GM18520 (cell line): Measurements from ENCODE around the gene C4B.

ENCODE experiments used
- ATAC-seq: cut with Tn5 transposase; IDR thresholded peaks from one replicate; pipeline ENCODE4 v1.9.1; 2021; ENCODE audit not compliant: unreplicated experiment

C4B gene

DNA sequence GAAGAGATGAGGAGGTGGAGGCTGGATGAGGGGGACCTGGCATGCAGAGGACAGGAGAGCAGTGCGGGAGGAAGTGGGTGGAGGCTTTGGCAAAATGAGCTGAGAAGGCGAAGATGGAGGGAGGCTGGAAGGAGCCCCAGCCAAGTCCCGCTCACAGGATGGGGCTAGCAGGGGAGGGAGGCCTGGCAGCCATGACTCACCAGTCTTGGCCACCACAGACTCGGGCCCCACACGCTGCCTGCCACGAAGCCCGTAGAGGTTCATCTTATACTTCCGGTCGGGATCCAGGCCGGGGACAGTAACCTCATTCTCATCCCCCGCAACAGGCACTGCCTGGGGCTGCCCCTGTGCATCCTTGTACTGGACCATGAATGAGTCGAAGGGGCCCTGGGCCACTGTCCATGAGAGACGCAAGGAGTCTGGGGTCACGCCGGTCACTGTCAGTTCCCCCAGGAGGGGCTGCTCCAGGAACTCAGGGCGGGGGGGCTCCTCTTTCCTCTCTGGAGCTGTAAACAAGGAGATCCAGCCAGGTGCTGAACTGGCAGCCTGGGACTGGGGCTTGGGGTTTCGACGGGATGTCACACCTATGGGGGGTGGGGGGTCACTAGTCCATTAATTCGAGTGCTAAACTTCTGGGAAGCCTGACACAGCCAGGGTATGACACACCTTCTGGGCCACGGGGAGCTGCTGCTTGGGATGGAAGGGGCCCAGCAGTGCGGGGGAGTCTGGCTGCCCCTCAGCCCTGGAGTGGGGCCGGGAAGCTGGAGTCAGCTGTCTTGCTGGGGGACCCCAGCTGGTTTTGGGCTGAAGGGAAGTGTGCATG lies 66.8 kb downstream of the C4B start:
- ATAC-seq, result no peak

DNA sequence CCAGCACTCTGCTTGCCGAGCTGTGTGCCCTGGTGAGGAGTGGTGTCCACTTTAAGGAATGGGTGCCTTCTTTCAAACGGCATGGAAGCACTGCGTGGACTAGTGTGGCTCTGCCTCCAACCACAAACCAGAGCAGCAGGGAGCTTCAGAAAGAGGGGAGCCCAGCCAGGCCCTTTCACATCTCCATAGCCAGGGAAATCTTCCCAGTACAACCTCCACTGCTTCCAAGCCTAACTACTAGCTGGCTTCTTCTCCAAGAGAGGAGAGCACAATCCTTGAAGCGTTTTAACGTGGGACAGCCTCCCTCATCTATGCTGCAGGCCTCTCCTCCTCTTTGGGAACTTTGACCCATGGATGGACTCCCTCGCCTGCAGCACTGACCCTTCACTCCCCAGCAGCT lies 67.9 kb downstream of the C4B start:
- ATAC-seq, result no peak

DNA sequence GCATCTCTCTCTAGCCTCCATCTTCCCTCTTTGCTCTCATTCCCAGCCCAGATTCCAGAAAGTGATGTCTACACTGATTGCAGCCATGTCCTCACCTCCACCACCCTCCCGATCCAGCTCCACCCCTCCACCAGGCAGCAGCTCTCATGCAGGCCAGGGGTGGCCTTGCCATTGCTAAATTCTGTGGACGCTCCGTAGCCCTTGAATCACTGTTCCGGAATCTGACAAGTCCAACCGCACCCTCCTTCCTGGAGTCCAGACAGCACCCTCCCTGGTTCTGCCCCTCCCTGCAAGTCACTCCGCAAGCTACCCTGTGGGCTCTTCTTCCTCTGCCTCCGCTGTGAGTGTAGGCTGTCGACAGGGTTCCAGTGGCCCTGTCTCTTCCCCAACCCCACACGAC lies 68.3 kb downstream of the C4B start:
- ATAC-seq, result no peak

DNA sequence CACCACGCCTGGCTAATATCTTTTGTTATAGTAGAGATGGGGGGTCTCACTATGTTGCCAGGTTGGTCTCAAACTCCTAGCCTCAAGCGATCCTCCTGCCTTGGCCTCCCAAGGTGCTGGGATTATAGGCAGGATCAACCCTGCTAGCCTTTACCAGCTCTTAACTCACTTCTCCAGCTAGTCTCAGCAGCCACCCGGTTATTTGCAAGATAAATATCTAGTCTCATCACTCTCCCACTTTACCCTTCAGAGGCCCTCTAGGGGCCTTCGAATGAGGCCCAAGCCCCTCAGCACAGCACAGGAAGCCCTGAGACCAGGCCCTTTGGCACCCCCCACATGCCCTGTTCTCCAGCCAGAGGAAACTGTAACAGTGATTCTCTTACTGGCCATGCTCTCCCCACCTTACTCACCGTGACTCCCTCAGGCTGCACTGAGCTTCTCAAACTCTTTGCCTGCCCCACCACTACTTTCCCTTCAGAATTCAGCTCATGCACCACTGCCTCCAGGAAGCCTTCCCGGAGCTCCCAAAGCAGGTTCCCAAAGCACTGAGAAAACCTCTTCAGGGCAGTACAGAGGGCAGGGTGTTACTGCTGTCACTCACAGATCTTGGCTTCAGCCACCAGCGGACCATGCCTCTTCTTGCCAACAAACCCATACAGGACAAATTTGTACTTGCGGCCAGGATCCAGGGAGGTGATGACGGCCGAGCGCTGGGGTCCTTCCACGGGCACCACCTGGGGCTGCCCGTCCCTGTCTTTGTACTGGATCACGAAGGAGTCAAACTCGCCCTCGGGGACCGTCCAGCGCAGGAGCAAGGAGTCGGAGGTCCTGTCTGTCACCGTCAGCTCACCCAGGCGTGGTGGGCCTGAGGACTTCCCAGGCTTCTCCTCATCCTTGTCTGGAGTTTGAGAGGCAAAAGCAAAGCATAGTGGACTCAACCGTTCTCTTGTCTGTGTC lies 69.5 kb downstream of the C4B start:
- no peak for ATAC-seq

DNA sequence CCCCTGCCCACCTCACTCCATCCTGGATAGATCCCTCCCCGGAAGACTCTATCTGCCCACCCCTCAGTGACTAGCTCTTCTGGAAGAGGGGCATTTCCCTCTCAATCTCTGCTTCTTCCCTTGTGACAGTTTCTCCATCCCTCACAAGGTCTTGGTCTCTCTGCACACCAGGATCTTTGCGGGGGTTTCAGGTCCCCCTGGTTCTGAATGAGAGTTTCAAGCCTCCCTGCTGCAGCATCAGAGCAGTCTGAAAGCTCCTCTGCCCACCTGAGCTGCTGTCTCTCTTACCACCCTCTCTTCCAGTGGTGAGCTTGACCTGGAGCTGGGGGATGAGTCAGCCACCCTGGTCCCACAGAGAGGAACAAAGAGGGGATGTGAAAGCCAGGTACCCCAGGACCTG lies 70.2 kb downstream of the C4B start:
- ATAC-seq, result no peak
